ENCODE measurements around the gene FGFR2. TPM values are rescaled to one million over a fixed set of nuclear protein-coding genes. Genes with fewer than 3 reads are reported as not detected.

FGFR2 gene
- total RNA-seq, 1 donor from 2014 or later = 88.3 TPM

DNA sequence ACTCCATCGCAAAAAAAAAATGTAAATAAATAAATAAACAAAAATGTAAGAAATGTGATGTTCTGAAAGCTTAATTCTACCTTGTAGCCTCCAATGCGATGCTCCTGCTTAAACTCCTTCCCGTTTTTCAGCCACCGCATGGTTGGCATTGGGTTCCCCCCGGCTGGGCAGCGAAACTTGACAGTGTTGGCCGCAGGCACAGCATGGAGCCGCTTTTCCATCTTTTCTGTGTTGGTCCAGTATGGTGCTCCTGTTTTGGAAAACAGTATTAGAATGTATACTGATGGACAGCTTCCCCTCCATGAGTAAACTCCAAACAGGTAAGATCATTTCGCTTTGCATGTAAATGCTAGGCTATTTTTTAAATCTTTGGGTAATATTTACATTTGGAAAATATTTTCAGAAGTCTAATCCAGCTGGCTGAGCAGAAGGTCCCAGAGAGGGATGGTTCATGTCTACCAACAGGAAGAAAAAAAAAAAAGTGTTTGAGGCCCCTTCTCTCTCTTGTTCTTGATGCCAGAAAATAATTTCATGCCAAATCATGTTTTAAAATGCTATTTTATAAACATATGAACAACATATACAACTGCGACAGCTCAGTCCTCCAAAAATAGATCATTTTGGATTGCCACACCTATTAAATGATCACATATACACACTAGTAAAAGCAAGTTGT is 46.9 kb downstream of the FGFR2 start:
- Mint-ChIP-seq H3K4me3 (no peak overlapping the region), H3K9me3 (peaks cover 7% of the 10 kb centered on the region), H3K27ac (peak overlapping the region; percentile 16), H3K27me3 (ENCODE audit: low read depth) (no peaks in the 10 kb centered on the region), H3K36me3 (peaks cover 35% of the 10 kb centered on the region), H3K4me1 (peaks cover 42% of the 10 kb centered on the region)
- no peak for DNase-seq (ENCODE audit: low spot score in 2 of 2, unreplicated experiment in 2 of 2)
- no peak for TF ChIP-seq CTCF (IDR thresholded peaks at IDR 0.05; ENCODE audit: unreplicated experiment)

GRCh38 chr10:121544301-121544869 is 53.9 kb downstream of the FGFR2 start:
- Mint-ChIP-seq H3K27ac (no peak overlapping the region), H3K27me3 (ENCODE audit: low read depth) (no peaks in the 10 kb centered on the region), H3K36me3 (peaks cover 34% of the 10 kb centered on the region)

DNA sequence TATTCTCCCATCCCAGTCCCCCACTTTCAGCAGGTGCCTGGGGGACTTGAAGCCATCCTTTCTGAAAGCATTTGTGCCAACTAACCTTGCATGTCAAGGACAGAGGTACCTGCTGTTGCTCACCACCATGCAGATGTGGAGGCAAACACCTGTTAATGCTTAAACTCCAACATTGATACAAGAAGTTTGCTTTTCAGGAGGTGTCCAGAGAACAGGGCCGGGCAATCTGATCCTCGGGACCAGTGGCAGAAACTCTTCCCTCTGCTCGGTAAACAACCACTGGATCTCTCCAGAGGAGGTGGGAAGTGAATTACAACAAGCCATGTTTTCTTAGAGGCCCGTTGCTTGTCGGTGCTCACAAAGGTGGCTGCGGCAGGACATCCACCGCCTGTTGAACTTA is 54.7 kb downstream of the FGFR2 start:
- TF ChIP-seq CTCF (IDR thresholded peaks at IDR 0.05; ENCODE audit: unreplicated experiment) = no peak
- Mint-ChIP-seq H3K9me3 (peaks cover 3% of the 10 kb centered on the region), H3K4me3 (no peak overlapping the region), H3K4me1 (peaks cover 31% of the 10 kb centered on the region), H3K27ac (peak overlapping the region; percentile 64), H3K36me3 (peaks cover 26% of the 10 kb centered on the region), H3K27me3 (ENCODE audit: low read depth) (no peaks in the 10 kb centered on the region)
- no peak for DNase-seq (ENCODE audit: low spot score in 2 of 2, unreplicated experiment in 2 of 2)

More at GRCh38 chr10:121544301-121544869, 53.9 kb downstream of the FGFR2 start:
- H3K4me3 Mint-ChIP-seq = no peak overlapping the region
- no peak for DNase-seq (ENCODE audit: low spot score in 2 of 2, unreplicated experiment in 2 of 2)
- peaks cover 3% of the 10 kb centered on the region for H3K9me3 Mint-ChIP-seq
- no peak for TF ChIP-seq CTCF (IDR thresholded peaks at IDR 0.05; ENCODE audit: unreplicated experiment)
- H3K4me1 Mint-ChIP-seq = peaks cover 31% of the 10 kb centered on the region

DNA sequence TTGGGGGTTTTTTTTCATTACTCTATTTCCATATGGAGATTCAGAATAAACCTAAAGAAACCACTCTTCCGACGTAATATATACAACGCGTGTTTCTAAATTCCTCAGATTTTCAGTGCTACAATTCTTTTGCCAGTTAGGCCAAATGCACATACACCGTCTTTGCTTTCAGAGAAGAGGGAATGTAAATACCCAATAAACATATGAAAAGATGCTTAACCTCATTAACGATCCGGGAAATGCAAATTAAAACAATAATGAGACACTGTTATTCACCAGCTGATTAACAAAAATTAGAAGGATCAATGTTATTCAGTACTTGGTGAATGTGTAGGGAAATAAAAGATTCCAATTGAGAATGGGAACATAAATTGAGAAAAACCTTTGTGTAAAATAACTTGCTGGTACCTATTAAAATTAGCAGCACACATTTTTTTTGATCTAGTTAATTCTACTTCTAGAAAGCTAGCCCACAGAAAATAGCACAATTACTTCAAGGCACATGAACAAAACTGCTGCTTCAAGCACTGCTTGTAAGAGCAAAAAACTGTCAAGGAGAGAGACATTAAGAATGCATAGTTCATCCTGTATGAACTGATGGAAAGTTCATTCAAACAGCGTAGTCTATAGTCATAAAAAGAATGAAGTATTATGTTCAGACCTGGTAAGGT is 56.7 kb downstream of the FGFR2 start:
- H3K27me3 Mint-ChIP-seq (ENCODE audit: low read depth) = no peaks in the 10 kb centered on the region
- peaks cover 3% of the 10 kb centered on the region for H3K9me3 Mint-ChIP-seq
- H3K27ac Mint-ChIP-seq = peak overlapping the region; percentile 76
- peaks cover 37% of the 10 kb centered on the region for H3K36me3 Mint-ChIP-seq
- TF ChIP-seq CTCF (IDR thresholded peaks at IDR 0.05; ENCODE audit: unreplicated experiment) = no peak
- peaks cover 34% of the 10 kb centered on the region for H3K4me1 Mint-ChIP-seq
- no peak overlapping the region for H3K4me3 Mint-ChIP-seq
- DNase-seq (ENCODE audit: low spot score in 2 of 2, unreplicated experiment in 2 of 2) = no peak

DNA sequence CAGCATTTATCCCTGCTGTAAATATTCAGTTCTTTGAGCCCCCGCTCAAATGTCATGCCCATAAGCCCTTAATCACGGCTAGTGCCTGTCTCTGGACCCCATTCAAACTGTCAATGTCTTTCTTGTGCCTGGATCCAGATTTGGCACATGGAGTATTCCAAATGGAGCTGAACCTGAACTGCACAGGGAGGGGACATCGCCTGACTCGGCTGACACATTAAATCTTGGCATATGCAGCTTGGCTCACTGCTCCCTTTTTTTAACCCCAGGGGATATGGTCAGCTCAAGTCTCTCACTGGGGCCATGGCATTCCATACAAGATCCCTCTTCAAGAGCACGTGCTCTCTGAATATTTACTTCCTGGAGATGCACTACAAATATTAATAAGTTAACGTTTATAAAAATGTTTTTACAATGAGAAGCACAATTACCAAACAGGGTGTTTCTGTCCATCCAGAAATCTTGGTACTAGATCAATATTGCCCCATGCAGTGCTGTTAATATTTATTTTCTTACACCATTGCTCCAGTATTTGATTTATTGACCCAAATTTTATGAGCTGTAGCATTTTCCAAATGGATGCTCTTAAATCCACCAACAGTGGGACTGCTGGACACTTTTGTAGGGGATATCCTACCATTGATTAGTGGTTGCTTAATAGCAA is 57.4 kb downstream of the FGFR2 start:
- peaks cover 36% of the 10 kb centered on the region for H3K4me1 Mint-ChIP-seq
- no peak for DNase-seq (ENCODE audit: low spot score in 2 of 2, unreplicated experiment in 2 of 2)
- H3K36me3 Mint-ChIP-seq = peaks cover 36% of the 10 kb centered on the region
- TF ChIP-seq CTCF (IDR thresholded peaks at IDR 0.05; ENCODE audit: unreplicated experiment) = no peak
- H3K9me3 Mint-ChIP-seq = peaks cover 3% of the 10 kb centered on the region
- H3K27me3 Mint-ChIP-seq (ENCODE audit: low read depth) = no peaks in the 10 kb centered on the region
- H3K4me3 Mint-ChIP-seq = no peak overlapping the region
- H3K27ac Mint-ChIP-seq = no peak overlapping the region
